ENCODE results near the gene DMAP1. TPM values are rescaled to one million over a fixed set of nuclear protein-coding genes. Genes with fewer than 3 reads are reported as not detected.

DMAP1 gene
- total and polyA plus RNA-seq, 9 of the 15 experiments (the other 6 are each of a cell fraction or from before 2014, with no cell fraction given), result 1.5 to 51.2 (median 30.3) TPM

DNA sequence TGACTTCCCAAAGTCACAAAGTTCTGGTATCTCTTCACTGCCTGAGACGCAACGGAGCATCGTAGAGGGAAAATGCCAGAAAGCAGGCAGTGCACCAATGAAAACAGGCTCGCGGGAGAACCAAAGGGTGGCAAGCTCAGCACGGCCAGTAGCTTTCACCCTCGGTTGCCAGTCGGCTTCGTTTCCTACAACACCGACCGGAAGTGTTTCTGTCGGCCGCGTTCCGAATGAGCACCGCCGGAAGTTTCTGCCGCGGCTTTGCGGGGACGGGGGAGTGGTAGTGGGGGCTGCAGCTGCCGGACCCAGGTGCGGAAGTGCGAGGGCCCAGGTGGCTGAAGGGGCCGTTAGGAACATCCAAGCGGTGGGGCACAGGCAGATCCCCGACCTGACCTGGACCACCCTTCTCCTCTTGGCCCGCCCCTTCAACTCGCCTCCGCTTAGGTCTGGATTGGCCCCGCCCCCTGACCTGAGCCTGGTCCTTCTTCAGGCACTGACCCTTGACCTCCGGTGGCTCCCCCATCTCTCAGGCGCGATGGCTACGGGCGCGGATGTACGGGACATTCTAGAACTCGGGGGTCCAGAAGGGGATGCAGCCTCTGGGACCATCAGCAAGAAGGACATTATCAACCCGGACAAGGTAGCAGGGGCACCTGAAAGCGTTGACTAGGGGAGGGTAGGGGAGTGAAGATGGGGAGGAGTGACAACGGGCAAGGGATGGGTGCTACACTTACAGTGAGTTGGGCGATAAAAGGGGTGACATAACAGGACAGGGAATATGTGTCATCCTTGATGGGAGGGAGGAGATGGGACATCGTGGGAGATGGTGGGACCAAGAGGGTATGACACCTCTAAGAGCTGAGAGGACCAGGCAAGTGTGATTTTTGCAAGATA lies at the start of gene DMAP1 (continued):
- TF ChIP-seq DPF2 (IDR thresholded peaks at IDR 0.05), result peak; percentile 45; the same call in 1 of the 2 replicates
- TF ChIP-seq STAT5B (CRISPR knock-in tag; IDR thresholded peaks at IDR 0.05), result no peak
- no peak for TF ChIP-seq SREBF2 (CRISPR knock-in tag; IDR thresholded peaks at IDR 0.05)
- peak; percentile 100 for TF ChIP-seq GABPB1 (CRISPR knock-in tag; IDR thresholded peaks at IDR 0.05)
- TF ChIP-seq ZNF75A (CRISPR knock-in tag; IDR thresholded peaks at IDR 0.05), result no peak
- peak; percentile 72 for TF ChIP-seq EP400 (IDR thresholded peaks at IDR 0.05)
- TF ChIP-seq, protein P1, sequence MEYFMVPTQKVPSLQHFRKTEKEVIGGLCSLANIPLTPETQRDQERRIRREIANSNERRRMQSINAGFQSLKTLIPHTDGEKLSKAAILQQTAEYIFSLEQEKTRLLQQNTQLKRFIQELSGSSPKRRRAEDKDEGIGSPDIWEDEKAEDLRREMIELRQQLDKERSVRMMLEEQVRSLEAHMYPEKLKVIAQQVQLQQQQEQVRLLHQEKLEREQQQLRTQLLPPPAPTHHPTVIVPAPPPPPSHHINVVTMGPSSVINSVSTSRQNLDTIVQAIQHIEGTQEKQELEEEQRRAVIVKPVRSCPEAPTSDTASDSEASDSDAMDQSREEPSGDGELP (CRISPR knock-in tag; IDR thresholded peaks at IDR 0.05; ENCODE audit: borderline replicate concordance), result peak; percentile 84
- TF ChIP-seq CBX8 (IDR thresholded peaks at IDR 0.05; ENCODE audit: borderline replicate concordance, extremely low read depth, low read depth, low read length, poor library complexity, severe bottlenecking), result no peak
- peak; percentile 74; the same call in 1 of the 2 replicates for TF ChIP-seq ZNF133 (CRISPR knock-in tag; IDR thresholded peaks at IDR 0.05)
- TF ChIP-seq, protein P2, sequence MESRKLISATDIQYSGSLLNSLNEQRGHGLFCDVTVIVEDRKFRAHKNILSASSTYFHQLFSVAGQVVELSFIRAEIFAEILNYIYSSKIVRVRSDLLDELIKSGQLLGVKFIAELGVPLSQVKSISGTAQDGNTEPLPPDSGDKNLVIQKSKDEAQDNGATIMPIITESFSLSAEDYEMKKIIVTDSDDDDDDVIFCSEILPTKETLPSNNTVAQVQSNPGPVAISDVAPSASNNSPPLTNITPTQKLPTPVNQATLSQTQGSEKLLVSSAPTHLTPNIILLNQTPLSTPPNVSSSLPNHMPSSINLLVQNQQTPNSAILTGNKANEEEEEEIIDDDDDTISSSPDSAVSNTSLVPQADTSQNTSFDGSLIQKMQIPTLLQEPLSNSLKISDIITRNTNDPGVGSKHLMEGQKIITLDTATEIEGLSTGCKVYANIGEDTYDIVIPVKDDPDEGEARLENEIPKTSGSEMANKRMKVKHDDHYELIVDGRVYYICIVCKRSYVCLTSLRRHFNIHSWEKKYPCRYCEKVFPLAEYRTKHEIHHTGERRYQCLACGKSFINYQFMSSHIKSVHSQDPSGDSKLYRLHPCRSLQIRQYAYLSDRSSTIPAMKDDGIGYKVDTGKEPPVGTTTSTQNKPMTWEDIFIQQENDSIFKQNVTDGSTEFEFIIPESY (CRISPR knock-in tag; IDR thresholded peaks at IDR 0.05), result peak; percentile 61; the same call in 1 of the 2 replicates
- TF ChIP-seq KDM5B (IDR thresholded peaks at IDR 0.05; ENCODE audit: insufficient replicate concordance, low read depth, low read length), result peak; percentile 80
- TF ChIP-seq NCOA2 (IDR thresholded peaks at IDR 0.05; ENCODE audit: partially characterized antibody in 2 of 2), result no peak
- TF ChIP-seq, protein P3, sequence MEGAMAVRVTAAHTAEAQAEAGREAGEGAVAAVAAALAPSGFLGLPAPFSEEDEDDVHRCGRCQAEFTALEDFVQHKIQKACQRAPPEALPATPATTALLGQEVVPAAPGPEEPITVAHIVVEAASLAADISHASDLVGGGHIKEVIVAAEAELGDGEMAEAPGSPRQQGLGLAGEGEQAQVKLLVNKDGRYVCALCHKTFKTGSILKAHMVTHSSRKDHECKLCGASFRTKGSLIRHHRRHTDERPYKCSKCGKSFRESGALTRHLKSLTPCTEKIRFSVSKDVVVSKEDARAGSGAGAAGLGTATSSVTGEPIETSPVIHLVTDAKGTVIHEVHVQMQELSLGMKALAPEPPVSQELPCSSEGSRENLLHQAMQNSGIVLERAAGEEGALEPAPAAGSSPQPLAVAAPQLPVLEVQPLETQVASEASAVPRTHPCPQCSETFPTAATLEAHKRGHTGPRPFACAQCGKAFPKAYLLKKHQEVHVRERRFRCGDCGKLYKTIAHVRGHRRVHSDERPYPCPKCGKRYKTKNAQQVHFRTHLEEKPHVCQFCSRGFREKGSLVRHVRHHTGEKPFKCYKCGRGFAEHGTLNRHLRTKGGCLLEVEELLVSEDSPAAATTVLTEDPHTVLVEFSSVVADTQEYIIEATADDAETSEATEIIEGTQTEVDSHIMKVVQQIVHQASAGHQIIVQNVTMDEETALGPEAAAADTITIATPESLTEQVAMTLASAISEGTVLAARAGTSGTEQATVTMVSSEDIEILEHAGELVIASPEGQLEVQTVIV (CRISPR knock-in tag; IDR thresholded peaks at IDR 0.05; ENCODE audit: borderline replicate concordance), result peak; percentile 82; the same call in 1 of the 2 replicates
- no peak for TF ChIP-seq ARHGAP35 (IDR thresholded peaks at IDR 0.05; ENCODE audit: partially characterized antibody)
- peak; percentile 79 for TF ChIP-seq ZBTB17 (CRISPR knock-in tag; IDR thresholded peaks at IDR 0.05)
- no peak for TF ChIP-seq ZBTB1 (CRISPR knock-in tag; IDR thresholded peaks at IDR 0.05; ENCODE audit: borderline replicate concordance, low read depth)
- no peak for TF ChIP-seq PTRF (tag; IDR thresholded peaks at IDR 0.05)
- TF ChIP-seq CBX3 (IDR thresholded peaks at IDR 0.05; ENCODE audit: borderline replicate concordance in 1 of 2, low read length in 2 of 2), result peak; percentile 81 to 99
- peak; percentile 96 for TF ChIP-seq NR2C1 (IDR thresholded peaks at IDR 0.05)
- peak; percentile 98 for TF ChIP-seq NR2C1 (tag; IDR thresholded peaks at IDR 0.05)
- peak; percentile 76 for TF ChIP-seq FOXM1 (IDR thresholded peaks at IDR 0.05; ENCODE audit: low read depth)
- 0 out of 2 replicates have a peak, but pooled peaks have one; percentile 20 for TF ChIP-seq FOXM1 (CRISPR knock-in tag; IDR thresholded peaks at IDR 0.05; ENCODE audit: low read depth)
- TF ChIP-seq ZNF764 (CRISPR knock-in tag; IDR thresholded peaks at IDR 0.05; ENCODE audit: low read depth), result no peak

All from K562 (cell line).